GM19395 (cell line): ENCODE results near the gene GJA8.
"Not testable (repeated sequence)": the region's sequence is repeated elsewhere in the genome, so short reads cannot be mapped to it uniquely, and the experiment has no call there.

ENCODE experiments used
- ATAC-seq: cut with Tn5 transposase; IDR thresholded peaks from one replicate; pipeline ENCODE4 v1.9.1; 2021; ENCODE audit warnings: mild to moderate bottlenecking, moderate library complexity; ENCODE audit not compliant: unreplicated experiment

Gene GJA8

DNA sequence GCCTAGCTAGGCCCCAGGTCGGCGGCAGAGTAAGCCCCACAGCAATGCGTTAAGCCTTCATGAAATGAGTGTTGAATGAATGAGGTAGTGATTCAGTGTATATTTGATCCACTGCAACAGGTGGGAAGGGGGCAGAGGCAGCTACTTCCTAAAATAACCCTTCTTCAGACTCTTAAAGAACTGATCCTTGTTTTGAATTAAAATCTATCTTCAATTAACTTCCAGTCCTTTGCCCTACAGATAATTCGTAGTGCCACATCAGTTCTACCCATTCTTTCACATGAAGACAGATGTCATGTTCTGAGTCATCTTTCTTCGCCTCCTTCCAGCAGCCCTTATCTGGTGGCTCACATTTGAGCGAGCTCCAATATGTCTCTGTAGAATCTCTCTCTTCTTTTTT, 24.6 kb downstream of the GJA8 start:
- ATAC-seq, result not testable (repeated sequence)

DNA sequence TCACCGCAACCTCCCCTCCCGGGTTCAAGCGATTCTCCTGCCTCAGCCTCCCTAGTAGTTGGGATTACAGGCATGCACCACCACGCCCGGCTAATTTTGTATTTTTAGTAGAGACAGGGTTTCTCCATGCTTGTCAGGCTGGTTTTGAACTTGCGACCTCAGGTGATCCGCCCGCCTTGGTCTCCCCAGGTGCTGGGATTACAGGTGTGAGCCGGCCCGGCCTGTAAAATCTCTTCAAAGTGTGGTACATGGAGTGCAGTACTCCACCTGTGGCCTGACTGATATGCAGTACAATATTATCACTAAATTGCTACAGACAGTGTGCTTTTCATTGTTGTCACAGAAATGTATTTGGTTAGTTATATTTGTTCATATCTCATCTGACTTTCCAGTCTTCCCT, 25.1 kb downstream of the GJA8 start:
- ATAC-seq, result peak; percentile 4

DNA sequence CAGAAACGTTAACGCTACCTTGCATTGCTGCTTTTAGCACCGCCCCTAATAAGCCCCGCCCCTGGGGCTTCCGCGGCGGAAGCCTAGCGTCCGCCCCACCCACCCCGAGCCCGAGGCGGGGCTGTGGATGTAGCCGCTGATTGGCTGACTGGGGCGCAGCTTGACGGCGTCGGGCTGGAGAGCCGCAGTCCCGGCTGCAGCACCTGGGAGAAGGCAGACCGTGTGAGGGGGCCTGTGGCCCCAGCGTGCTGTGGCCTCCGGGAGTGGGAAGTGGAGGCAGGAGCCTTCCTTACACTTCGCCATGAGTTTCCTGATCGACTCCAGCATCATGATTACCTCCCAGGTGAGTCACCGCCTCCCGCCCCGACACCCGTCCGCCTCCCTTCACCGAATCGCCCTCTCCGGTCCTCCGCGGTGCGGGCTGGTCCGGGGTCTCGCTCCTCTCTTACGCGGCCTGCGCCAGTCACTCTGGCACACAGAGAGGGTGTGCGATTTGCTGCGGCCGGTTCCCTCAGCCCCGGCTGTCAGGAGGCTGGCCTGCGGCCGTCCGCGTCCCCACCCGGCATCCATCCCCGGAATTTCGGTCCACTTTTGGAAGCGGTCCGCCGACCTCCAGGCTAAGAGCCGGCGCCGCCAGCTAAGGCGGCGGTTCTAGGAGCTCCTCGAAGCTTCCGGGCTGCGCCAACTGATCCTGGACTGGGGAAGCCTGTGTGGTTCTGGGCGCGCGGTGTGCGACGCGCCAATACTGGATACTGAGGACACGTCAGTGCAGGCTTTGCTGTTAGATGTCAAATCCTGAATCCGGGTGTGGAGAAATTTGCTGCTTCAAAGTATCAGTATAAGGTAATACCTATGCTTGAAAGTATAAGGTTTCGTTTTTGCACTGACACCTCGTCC, 25.9 kb downstream of the GJA8 start, which contains the start of gene GPR89B:
TSS of gene GPR89B (plus strand) at position 185 of the 897 bp plus-strand sequence. CDS start at position 302, 117 bp downstream.
- peak; percentile 94 for ATAC-seq

DNA sequence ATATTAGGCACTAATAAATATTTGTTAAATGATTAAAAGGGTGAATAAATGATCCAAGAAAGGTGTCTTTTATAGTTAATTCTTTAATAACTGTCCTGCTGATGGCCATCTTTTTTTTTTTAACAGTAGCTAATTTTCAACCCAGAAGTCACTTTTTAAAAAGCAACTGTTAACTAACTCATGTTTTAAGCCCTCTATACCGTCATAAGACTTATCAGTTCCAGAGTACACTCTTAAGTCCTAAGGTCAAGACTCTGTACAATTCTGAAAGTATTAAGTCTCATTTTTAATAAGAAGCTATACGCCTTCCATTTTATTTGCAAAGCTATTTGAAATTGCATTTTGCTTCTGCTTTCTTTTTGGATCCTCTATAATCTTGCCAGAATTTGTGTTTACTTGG, 28.5 kb downstream of the GJA8 start:
- ATAC-seq, result not testable (repeated sequence)

DNA sequence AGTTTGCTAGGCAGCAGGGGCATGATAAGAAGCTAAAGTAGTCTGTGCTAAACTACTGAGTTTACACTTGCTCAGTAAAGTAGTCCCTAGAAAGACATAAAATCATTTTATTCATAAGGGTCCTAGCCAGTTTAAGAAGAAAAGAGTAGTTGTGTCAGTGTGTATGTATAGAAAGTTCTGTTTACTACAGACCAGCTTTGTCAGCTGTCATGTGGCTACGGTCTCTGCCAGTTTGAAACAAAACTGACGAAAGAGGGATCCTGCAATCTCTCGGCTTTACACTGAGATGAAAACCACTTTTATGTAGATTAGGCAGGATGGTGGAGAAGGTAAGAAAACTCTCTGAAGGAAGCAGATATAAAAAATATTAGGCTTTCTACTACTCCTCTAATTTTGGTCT, 32.7 kb downstream of the GJA8 start:
- ATAC-seq, result not testable (repeated sequence)

DNA sequence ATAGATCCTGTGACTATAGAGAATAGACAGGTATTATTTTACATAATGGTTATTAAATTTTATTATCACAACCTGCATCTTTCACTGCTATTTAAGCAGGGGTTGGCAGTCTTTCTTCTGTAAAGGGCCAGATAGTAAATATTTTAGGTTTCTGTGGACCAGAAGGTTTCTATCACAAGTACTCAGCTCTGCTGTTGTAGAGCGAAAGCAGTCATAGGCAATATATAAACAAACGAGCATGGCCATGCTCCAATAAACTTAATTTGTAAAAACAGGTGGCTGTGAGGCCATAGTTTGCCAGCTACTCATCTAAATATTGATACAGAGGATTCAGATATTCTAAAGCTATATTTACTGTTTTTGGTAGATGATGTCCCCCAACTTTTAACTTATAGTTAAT, 37.9 kb downstream of the GJA8 start:
- not testable (repeated sequence) for ATAC-seq

DNA sequence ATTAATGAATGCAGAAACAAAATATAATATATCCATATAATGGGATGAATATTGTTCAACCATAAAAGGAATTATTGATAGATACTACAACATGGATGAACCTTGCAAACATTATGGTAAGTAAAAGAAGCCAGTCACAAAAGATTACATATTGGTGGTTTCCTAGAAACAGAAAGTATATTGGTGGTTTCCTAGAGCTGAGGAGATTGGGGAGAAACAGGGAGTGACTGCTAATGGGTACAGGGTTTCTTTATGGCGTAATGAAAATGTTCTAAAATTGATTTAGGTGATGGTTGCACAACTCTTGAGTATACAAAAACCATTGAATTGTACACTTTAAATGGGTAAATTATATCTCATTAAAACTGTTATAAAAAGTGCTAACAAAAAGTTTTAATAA, 40.0 kb downstream of the GJA8 start:
- ATAC-seq, result not testable (repeated sequence)

DNA sequence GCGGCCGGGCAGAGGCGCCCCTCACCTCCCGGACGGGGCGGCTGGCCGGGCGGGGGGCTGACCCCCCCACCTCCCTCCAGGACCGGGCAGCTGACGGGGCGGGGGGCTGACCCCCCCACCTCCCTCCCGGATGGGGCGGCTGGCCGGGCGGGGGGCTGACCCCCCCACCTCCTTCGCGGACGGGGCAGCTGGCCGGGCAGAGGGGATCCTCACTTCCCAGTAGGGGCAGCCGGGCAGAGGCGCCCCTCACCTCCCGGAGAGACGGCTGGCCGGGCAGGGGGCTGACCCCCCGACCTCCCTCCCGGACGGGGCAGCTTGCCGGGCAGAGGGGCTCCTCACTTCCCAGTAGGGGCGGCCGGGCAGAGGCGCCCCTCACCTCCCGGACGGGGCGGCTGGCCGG, 46.9 kb downstream of the GJA8 start:
- ATAC-seq, result not testable (repeated sequence)
